PC-9 (cell line): ENCODE data around the gene GPS1.

ENCODE experiments used
- CTCF ChIP-seq: fragments of 200-600 bp; sonication (generic); conservative IDR thresholded peaks from 2 replicates; pipeline ENCODE4 v1.6.1; 2017; ENCODE audit warnings: mixed run types, antibody characterized with exemption, mild to moderate bottlenecking, moderate library complexity
- EZH2 ChIP-seq: fragments of 200-600 bp; sonication (generic); IDR thresholded peaks from 2 replicates; pipeline ENCODE4 v1.8.0; 2017; ENCODE audit warnings: antibody characterized with exemption, low read depth

DNA sequence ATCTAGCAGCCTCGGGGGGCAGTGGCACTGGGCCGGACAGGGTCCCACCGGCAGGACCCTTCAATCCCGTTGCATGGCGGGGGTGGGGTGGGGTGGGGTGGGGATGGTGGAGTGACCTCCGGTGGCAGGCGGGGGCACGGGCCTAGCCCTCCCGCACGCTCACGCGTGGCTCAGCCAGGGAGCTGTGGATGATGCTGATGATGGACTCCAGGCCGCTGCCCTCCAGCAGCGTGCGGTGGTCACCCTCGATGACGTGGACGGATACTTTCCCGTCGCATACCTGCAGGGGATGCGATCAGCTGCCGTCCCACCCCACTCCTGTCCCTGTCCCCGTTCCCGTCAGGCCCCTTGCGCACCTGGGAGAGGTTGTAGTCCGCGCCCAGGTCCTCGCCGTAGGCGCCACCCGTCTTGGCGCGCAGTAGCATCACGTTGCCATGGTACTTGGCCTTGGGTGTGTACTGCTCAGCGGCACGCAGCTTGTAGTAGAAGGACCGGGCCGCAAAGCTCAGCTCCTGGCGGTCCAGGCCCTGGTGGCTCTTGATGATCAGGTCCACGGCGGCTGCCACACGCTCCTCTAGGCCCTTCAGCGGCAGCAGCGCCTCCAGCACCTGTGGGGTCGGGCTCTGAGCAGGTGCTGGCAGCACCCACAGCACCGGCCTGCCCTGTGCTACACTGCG lies 27.4 kb downstream of the GPS1 start:
- no peak for TF ChIP-seq CTCF
- TF ChIP-seq EZH2: no peak
